Liver (tissue), 3 donors: ENCODE measurements around the gene TLCD4.

Source experiments
- EGR1 ChIP-seq, 2 donors: IDR thresholded peaks; 2 replicates each; pipeline ENCODE4 v1.6.1; 2016 to 2018; ENCODE audit warnings: antibody characterized with exemption in 2 of 2, low read depth in 2 of 2
- FOXA1 ChIP-seq: IDR thresholded peaks from 2 replicates; pipeline ENCODE4 v1.6.1; 2016; ENCODE audit warnings: antibody characterized with exemption
- FOXA2 ChIP-seq: IDR thresholded peaks from 2 replicates; pipeline ENCODE4 v1.6.1; 2016; ENCODE audit warnings: antibody characterized with exemption
- GABPA ChIP-seq, 2 donors: IDR thresholded peaks in 1 of 2; conservative IDR thresholded peaks in 1 of 2; 2 replicates each; pipeline ENCODE4 v1.6.1; 2016; ENCODE audit warnings: antibody characterized with exemption in 2 of 2, mild to moderate bottlenecking in 1 of 2, moderate library complexity in 1 of 2
- HNF4G ChIP-seq: IDR thresholded peaks from 2 replicates; pipeline ENCODE4 v1.6.1; 2016; ENCODE audit warnings: antibody characterized with exemption
- JUND ChIP-seq, 2 donors: IDR thresholded peaks; 2 replicates each; pipeline ENCODE4 v1.6.1; 2016; ENCODE audit warnings: antibody characterized with exemption in 2 of 2
- RAD21 ChIP-seq, 2 donors: IDR thresholded peaks; 2 replicates each; pipeline ENCODE4 v1.6.1; 2016; ENCODE audit warnings: antibody characterized with exemption in 2 of 2, mild to moderate bottlenecking in 2 of 2
- SP1 ChIP-seq: IDR thresholded peaks from 2 replicates; pipeline ENCODE4 v1.6.1; 2018; ENCODE audit warnings: antibody characterized with exemption, mild to moderate bottlenecking
- TAF1 ChIP-seq: conservative IDR thresholded peaks from 2 replicates; pipeline ENCODE4 v1.6.1; 2016; ENCODE audit warnings: antibody characterized with exemption, mild to moderate bottlenecking
- TF ChIP-seq, protein P1 (sequence below): fragments of 150-350 bp; IDR thresholded peaks from 2 replicates; pipeline ENCODE4 v1.5.1; 2017; ENCODE audit warnings: improper control_type of control experiment, low read depth, low read length; ENCODE audit not compliant: missing input control
- TF ChIP-seq, protein P2 (sequence below): IDR thresholded peaks from 2 replicates; pipeline ENCODE4 v1.6.1; 2016; ENCODE audit warnings: antibody characterized with exemption
- TF ChIP-seq, protein P3 (sequence below): IDR thresholded peaks from 2 replicates; pipeline ENCODE4 v1.6.1; 2016; ENCODE audit warnings: antibody characterized with exemption, mild to moderate bottlenecking
- TF ChIP-seq, protein P4 (sequence below): IDR thresholded peaks from 2 replicates; pipeline ENCODE4 v1.6.1; 2016; ENCODE audit warnings: antibody characterized with exemption
- TF ChIP-seq, protein P5 (sequence below): IDR thresholded peaks from 2 replicates; pipeline ENCODE4 v1.6.1; 2016; ENCODE audit warnings: antibody characterized with exemption
- donor health status: healthy.
- donor health status: healthy.

DNA sequence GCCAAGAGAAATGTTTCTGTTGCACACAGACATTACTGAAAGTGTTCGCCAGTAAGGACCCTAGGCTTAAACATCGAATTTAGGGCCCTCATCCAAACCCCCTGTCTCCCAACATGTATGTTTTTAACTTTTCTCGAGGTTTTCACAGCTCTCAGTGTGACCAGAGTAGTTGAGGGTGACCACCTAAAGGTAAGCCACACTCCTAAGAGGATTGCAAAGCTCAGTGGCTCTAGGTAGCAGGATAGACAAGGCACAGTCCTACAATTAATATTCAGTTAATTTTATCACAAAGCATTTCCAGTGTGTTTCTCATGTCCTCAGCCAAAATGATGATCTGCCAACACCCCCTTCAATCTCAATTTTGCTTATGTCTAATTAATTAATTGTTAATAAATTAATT is 43.7 kb upstream of the TLCD4 start:
- TF ChIP-seq, protein P1, sequence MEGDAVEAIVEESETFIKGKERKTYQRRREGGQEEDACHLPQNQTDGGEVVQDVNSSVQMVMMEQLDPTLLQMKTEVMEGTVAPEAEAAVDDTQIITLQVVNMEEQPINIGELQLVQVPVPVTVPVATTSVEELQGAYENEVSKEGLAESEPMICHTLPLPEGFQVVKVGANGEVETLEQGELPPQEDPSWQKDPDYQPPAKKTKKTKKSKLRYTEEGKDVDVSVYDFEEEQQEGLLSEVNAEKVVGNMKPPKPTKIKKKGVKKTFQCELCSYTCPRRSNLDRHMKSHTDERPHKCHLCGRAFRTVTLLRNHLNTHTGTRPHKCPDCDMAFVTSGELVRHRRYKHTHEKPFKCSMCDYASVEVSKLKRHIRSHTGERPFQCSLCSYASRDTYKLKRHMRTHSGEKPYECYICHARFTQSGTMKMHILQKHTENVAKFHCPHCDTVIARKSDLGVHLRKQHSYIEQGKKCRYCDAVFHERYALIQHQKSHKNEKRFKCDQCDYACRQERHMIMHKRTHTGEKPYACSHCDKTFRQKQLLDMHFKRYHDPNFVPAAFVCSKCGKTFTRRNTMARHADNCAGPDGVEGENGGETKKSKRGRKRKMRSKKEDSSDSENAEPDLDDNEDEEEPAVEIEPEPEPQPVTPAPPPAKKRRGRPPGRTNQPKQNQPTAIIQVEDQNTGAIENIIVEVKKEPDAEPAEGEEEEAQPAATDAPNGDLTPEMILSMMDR = no peak
- no peak for TF ChIP-seq SP1
- TF ChIP-seq RAD21 (IDR thresholded peaks at IDR 0.05) = no peak
- no peak for TF ChIP-seq JUND (IDR thresholded peaks at IDR 0.05)
- no peak for TF ChIP-seq TAF1
- no peak for TF ChIP-seq HNF4G
- TF ChIP-seq GABPA (IDR thresholded peaks at IDR 0.05 in 1 of 2, conservative IDR thresholded peaks at IDR 0.05 in 1 of 2) = no peak
- no peak for TF ChIP-seq FOXA2
- TF ChIP-seq, protein P2, sequence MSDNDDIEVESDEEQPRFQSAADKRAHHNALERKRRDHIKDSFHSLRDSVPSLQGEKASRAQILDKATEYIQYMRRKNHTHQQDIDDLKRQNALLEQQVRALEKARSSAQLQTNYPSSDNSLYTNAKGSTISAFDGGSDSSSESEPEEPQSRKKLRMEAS = no peak
- TF ChIP-seq, protein P3, sequence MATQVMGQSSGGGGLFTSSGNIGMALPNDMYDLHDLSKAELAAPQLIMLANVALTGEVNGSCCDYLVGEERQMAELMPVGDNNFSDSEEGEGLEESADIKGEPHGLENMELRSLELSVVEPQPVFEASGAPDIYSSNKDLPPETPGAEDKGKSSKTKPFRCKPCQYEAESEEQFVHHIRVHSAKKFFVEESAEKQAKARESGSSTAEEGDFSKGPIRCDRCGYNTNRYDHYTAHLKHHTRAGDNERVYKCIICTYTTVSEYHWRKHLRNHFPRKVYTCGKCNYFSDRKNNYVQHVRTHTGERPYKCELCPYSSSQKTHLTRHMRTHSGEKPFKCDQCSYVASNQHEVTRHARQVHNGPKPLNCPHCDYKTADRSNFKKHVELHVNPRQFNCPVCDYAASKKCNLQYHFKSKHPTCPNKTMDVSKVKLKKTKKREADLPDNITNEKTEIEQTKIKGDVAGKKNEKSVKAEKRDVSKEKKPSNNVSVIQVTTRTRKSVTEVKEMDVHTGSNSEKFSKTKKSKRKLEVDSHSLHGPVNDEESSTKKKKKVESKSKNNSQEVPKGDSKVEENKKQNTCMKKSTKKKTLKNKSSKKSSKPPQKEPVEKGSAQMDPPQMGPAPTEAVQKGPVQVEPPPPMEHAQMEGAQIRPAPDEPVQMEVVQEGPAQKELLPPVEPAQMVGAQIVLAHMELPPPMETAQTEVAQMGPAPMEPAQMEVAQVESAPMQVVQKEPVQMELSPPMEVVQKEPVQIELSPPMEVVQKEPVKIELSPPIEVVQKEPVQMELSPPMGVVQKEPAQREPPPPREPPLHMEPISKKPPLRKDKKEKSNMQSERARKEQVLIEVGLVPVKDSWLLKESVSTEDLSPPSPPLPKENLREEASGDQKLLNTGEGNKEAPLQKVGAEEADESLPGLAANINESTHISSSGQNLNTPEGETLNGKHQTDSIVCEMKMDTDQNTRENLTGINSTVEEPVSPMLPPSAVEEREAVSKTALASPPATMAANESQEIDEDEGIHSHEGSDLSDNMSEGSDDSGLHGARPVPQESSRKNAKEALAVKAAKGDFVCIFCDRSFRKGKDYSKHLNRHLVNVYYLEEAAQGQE = no peak
- TF ChIP-seq, protein P4, sequence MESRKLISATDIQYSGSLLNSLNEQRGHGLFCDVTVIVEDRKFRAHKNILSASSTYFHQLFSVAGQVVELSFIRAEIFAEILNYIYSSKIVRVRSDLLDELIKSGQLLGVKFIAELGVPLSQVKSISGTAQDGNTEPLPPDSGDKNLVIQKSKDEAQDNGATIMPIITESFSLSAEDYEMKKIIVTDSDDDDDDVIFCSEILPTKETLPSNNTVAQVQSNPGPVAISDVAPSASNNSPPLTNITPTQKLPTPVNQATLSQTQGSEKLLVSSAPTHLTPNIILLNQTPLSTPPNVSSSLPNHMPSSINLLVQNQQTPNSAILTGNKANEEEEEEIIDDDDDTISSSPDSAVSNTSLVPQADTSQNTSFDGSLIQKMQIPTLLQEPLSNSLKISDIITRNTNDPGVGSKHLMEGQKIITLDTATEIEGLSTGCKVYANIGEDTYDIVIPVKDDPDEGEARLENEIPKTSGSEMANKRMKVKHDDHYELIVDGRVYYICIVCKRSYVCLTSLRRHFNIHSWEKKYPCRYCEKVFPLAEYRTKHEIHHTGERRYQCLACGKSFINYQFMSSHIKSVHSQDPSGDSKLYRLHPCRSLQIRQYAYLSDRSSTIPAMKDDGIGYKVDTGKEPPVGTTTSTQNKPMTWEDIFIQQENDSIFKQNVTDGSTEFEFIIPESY = no peak
- TF ChIP-seq, protein P5, sequence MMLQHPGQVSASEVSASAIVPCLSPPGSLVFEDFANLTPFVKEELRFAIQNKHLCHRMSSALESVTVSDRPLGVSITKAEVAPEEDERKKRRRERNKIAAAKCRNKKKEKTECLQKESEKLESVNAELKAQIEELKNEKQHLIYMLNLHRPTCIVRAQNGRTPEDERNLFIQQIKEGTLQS = no peak
- TF ChIP-seq FOXA1 = no peak
- no peak for TF ChIP-seq EGR1 (IDR thresholded peaks at IDR 0.05; ENCODE audit: low read depth in 2 of 2)
